HG02981 (cell line): ENCODE measurements around the gene CLEC2L.

ENCODE experiments used
- ATAC-seq: cut with Tn5 transposase; IDR thresholded peaks from one replicate; pipeline ENCODE4 v1.9.1; 2021; ENCODE audit warnings: mild to moderate bottlenecking, moderate library complexity; ENCODE audit not compliant: unreplicated experiment

The CLEC2L gene

GRCh38 chr7:139522830-139523198 lies 671 bp upstream of the CLEC2L start:
- ATAC-seq, result no peak

DNA sequence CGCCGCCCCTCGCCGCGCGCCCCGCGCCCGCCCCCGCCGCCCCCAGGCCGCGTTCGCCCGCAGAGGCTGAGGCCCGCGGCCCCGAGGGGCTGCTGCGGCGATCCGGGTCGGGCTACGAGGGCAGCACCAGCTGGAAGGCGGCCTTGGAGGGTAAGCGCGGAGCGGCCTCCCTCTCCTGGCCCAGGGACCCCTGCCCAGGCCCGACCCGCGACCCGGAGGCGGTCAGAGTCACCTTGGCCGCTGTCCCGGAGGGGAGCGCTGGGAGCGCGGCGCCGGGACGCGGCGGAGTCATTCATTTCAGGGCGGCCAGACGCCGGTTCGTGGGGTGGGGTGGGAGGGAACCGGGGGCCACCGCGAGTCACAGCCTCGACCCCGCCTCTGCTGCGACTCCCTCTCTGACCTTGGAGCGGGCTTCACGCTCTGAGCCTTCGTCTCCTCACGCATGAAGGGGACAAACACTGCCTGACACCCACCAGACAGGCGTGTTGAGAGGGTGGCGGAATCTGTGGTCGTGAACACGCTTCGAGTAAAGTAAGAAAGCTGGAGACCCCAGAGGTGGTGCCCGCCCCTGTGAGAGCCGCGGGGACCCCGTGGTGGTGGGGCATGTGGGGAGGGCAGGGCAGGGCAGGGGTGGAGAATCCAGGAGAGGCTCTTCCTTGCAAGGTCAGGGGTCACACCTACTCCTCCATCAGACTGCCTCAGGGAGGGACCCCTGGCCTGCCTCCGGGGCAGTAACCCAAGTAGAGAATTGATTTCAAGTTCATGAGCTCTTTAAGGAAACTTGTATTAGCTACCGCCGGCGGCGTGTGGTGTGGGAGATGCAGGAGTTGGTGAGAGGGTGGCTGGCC lies 707 bp downstream of the CLEC2L start:
- ATAC-seq, result no peak

DNA sequence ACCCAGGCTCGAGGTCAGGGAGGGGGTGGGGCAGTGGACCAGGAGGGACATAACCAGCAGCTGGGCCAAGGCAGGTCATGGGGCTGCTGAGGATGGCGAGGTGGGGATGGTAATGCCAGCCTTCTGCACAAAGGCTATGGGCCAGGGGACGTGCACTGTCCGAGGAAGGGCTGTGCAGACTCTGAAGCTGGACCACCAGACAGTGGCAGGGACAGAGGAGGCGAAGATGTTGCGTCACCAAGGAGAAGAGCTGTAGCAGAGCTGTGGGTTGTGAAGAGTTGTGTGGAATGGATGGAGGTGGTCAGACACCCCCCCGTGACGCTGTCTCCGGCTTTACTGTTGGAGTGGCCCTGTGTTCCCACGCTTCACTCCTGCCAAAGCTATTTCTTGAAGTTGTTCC lies 1.8 kb downstream of the CLEC2L start:
- no peak for ATAC-seq

- ATAC-seq, result no peak
Measured at GRCh38 chr7:139525750-139526149, 2.3 kb downstream of the CLEC2L start.

GRCh38 chr7:139526578-139527544 lies 3.4 kb downstream of the CLEC2L start:
- no peak for ATAC-seq

DNA sequence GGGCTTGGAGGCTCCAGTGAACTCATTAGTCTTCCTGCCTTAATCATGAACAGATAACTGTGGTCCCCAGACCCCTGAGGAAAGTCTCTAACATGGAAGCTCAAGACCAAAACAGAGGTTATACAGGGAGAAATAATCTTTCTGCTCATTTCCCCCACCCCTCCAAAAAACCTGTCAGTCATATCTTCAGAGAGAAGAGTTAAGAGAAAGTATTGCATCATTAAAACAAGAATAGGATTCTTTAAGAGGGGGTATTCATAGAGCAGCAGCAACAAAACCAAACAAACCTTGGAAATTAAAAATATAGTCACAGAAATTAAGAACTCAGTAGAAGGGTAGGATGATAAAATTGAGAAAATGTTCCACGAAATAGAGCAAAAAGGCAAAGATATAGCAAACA lies 7.6 kb downstream of the CLEC2L start:
- no peak for ATAC-seq

DNA sequence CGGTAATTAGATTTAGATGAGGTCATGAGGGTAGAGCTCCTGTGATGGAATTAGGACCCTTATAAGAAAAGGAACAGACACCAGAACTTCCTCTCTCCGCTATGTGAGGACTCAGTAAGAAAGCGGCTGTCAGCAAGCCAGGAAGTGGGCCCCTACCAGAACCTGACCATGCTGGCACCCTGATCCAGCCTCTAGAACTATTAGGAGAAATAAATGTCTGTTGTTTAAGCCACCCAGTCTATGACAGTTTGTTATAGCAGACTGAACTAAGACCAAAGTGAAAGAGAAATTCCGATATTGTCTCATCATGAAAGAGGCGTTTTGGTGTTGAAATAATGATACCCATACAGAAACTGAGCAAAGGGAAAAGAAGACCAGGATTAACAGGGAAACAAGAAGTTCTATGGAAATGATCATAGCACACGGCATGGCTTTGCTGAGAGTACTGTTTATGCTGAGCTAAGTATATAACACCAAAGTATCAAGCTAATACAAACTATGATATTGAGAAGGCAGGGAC lies 9.2 kb downstream of the CLEC2L start:
- ATAC-seq, result no peak

GRCh38 chr7:139534096-139534495 lies 10.6 kb downstream of the CLEC2L start:
- ATAC-seq, result no peak

GRCh38 chr7:139534966-139535651 lies 11.6 kb downstream of the CLEC2L start:
- ATAC-seq, result no peak

- ATAC-seq, result no peak
Measured at GRCh38 chr7:139536152-139536551, 12.7 kb downstream of the CLEC2L start.

DNA sequence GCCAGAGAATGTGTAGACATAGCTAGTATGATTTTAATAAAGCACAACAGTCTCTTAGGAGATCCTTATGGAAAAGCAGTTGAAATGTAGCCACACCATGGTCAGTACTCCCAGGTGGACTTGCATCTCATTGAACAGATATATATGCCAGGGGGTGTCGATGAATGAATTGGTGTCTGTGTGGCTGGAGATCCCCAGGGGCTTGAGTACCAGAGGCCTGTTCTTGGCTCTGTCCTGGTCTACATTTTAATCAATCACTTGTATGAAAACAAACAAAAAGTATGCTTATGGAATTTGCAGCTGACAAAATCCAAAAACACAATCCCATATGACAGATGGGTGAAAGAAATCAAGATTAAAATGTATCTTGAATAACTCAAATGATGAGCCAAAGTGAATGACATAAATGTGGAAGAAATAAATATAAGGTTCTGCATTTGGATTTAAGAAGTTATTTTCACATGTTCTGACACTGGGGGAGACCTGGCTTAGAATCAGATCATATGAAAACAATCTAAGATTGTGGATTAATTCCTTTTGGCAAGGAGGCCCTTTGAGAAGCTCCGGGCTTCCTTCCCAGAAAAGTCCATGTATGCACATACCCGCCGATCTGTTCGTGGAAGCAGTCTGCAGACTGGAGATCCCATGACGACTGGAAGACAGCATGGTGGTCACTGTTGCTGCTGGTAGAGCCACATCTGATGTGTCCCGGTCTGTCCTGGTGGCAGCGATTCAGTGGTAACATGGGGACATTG lies 15.6 kb downstream of the CLEC2L start:
- ATAC-seq, result no peak

DNA sequence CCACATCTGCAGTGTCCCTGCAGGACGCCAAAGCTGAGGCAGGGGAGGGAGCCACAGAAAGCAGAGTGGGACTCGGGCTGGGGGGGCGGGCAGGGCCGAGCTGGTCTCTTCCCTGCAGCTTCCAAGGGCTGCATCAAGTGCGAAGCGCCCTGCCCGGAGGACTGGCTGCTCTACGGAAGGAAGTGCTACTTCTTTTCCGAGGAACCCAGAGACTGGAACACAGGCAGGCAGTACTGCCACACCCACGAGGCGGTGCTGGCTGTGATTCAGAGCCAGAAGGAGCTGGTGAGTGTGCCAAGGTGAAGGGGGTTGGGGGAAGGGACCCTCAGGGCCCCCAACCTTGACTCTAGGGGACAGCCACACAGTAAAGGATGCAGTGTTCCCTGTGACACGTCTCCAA lies 16.7 kb downstream of the CLEC2L start:
- no peak for ATAC-seq

DNA sequence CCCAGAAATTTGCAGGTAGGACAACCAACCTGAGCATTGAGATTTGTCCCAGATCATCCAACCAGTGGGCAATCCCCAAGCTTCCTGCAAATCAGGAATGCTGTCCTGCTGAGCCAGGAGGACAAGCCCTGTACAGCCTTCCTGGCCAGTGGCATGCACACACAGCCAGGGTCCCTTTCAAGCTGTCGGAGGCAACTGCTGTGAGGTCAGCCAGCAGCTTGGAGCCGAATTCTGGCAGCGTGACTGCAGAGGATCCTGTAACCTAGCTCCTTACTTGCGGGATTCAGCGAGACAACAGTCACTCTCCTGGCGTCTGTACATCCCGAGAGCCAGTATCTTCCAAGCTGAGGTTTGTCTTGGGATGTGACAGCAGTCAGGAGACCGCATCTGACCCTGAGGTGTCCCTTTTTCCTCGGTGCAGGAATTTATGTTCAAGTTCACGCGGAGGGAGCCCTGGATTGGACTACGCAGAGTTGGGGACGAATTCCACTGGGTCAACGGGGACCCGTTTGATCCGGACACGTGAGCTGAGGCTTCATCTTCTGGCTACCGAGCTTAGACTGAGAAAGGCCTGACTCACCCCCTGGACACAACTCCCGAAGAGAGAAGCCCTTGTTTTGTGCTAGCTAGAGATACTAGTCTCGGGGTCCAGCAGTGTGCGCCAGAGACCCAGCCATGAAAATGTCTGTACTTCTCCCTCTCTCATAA lies 18.3 kb downstream of the CLEC2L start:
- no peak for ATAC-seq

GRCh38 chr7:139542308-139543151 lies 19.0 kb downstream of the CLEC2L start:
- ATAC-seq, result no peak

DNA sequence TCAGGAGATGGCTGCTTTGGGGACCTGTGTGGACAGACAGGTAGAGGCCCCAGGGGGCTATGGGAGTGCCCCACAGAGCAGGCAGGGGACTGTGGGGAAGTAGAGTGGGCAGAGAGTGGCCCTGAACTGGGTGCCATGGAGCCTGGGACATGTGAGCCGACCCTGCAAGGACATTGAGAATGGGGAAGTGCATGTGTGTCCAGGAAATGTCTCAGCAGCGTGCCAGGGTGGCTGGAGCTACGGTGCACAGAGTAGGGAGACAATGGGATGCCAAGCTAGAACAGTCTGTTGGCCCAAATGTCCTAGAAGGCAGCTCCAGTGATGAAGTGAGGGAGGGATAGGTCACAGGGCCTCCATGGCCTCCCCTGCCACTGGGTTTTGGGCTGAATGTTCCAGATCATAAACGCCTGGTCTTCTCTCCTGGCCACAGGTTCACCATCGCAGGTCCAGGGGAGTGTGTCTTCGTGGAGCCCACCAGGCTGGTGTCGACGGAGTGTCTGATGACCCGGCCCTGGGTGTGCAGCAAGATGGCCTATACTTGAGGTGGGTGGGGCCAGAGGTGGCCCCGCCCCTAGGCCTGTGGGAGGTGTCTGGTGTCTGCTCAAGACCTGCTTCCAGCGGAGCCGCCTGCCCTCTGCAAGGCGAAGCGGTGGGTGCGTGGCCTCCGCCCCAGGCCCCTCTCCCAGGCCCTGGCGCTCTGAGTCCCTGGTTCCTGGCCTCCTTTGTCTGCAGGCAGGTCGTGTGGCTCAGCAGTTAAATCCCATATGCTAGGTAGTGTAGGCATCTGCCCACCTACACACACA lies 20.5 kb downstream of the CLEC2L start:
- ATAC-seq, result no peak

DNA sequence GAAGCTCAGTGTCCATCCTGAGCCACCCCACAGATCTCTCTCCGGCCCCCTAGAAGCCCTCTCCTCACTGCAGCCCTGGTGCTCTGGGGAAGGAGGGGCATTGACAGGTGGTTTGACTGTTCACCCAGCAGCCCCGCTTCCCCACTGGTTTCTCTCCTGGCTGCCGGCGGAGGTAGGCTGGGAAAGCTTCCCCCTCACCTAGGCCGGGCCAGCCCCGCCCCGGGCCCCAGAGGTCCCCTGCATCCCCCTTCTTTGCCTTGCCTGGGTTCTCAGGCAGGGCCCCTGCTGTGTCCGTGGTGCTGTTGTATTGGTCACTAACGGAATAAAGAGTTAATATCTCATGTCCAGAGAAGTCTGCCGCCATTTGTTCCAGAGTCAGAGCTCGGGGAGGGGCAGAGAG lies 21.2 kb downstream of the CLEC2L start:
- ATAC-seq, result no peak

DNA sequence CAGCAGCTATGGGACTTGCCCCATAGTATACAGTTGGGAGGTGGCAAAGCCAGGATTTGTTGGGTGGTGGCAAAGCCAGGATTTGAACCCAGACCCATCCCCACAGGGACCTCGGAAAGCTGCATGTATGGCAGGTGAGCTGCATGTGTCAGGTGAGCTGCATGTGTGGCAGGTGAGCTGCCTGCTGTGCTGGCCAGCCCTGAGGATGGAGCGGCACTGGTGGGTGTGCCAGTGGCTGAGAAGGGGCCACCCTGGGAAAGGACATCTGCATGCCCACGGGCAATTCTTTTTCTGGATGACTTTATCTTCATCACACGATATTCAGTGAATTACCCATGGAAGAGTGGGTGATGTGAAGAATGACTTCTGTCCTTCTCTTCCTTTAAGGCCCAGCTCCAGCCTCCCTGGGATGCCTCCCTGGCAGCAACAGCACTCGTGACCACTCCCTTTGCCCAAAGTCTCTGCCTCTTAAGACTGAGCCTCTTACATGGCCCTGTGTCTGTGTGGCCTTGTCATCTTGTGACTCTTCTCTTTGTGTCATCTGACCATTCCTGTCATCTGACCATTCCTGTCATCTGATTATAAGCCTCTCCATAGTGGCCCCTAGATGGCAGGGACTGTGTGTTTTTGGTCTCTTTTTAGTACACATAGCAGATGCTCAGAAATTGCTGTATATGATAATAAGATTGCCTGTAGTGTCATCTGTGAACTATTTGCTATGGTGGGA lies 25.0 kb downstream of the CLEC2L start:
- no peak for ATAC-seq
